HepG2 (cell line): Measurements from ENCODE around the gene RCE1. TPM values are rescaled to one million over a fixed set of nuclear protein-coding genes. Genes with fewer than 3 reads are reported as not detected.

Source experiments
- ATAC-seq: fragments of 200-7000 bp; cut with Tn5 transposase; 3 replicates; pipeline ENCODE4 v1.9.1; 2020; ENCODE audit warnings: mild to moderate bottlenecking, moderate library complexity
- BruUV-seq: library from RNA; stranded (reverse); fragments of 400-500 nt; replicated peaks from 2 replicates; lab custom pipeline; 2021; lab: Mats Ljungman, UMichigan
- CTCF ChIA-PET: fragments of 300-600 bp; formaldehyde crosslinking; extraction: SDS; loops from one replicate; lab custom pipeline; 2021; ENCODE audit warnings: low total read pairs, inconsistent platforms, low intra/inter-chr PET ratio; lab: Yijun Ruan, JAX
- POLR2A ChIA-PET: fragments of 350-600 bp; sonication (Branson Sonifier 250); formaldehyde crosslinking; loops from one replicate; lab custom pipeline; 2020; ENCODE audit warnings: antibody characterized with exemption, inconsistent platforms; lab: Yijun Ruan, JAX
- DNase-seq: peaks from one replicate; pipeline ENCODE4 v3.0.0-alpha.2; 2015; ENCODE audit warnings: low spot score
- FAIRE-seq: peaks from 3 replicates; lab custom pipeline; 2011; peaks lifted over from hg19 to GRCh38; lab: Jason Lieb, UNC
- H2AFZ ChIP-seq: one replicate; pipeline ENCODE4 v1.6.1; 2011; ENCODE audit warnings: low read length, inconsistent platforms
- H3K27ac ChIP-seq: fragments of 300-600 bp; 3 replicates; pipeline ENCODE4 v1.8.0; 2011; ENCODE audit warnings: mixed run types, mild to moderate bottlenecking, mixed read lengths, low read length, inconsistent platforms; ENCODE audit not compliant: insufficient read depth; ENCODE audit errors: extremely low read length
- H3K27me3 ChIP-seq, 2 experiments: fragments of 200-600 bp in 1 of 2; 2 replicates in 1 of 2; 3 replicates in 1 of 2; pipeline versions ENCODE4 v1.6.0 to v1.8.0; 2011; ENCODE audit warnings: low read length in 2 of 2, mild to moderate bottlenecking in 2 of 2, moderate library complexity in 2 of 2, inconsistent platforms in 1 of 2; ENCODE audit not compliant: insufficient read depth in 2 of 2, control insufficient read depth in 1 of 2
- H3K36me3 ChIP-seq, 2 experiments: fragments of 200-600 bp in 1 of 2; replicated peaks in 1 of 2; 2 replicates in 1 of 2; 3 replicates in 1 of 2; pipeline versions ENCODE4 v1.5.1 to v1.8.0; 2011; ENCODE audit warnings: low read length in 2 of 2, inconsistent platforms in 1 of 2; ENCODE audit not compliant: insufficient read depth in 2 of 2, control insufficient read depth in 1 of 2
- H3K4me1 ChIP-seq: 2 replicates; pipeline ENCODE4 v1.5.1; 2012; ENCODE audit warnings: low read length, inconsistent platforms; ENCODE audit not compliant: insufficient read depth
- H3K4me2 ChIP-seq: 2 replicates; pipeline ENCODE4 v1.6.0; 2011; ENCODE audit warnings: low read depth, low read length, inconsistent platforms
- H3K4me3 ChIP-seq, 3 experiments: fragments of 200-600 bp in 1 of 3; sonication (generic), shearing (Covaris generic) in 1 of 3; replicated peaks in 1 of 3; 2 replicates each; pipeline ENCODE4 v1.5.1; 2011 to 2016; ENCODE audit warnings: low read length in 3 of 3, inconsistent platforms in 2 of 3, low read depth in 2 of 3, mild to moderate bottlenecking in 2 of 3, control low read depth in 1 of 3, mixed read lengths in 1 of 3; ENCODE audit not compliant: insufficient read depth in 1 of 3
- H3K79me2 ChIP-seq: one replicate; pipeline ENCODE4 v1.6.1; 2011; ENCODE audit warnings: low read length, inconsistent platforms; ENCODE audit not compliant: insufficient read depth
- H3K9ac ChIP-seq: 2 replicates; pipeline ENCODE4 v1.6.0; 2011; ENCODE audit warnings: mild to moderate bottlenecking, low read depth, low read length, inconsistent platforms; ENCODE audit not compliant: insufficient read depth
- H3K9me3 ChIP-seq: 2 replicates; pipeline ENCODE4 v1.5.1; 2012; ENCODE audit warnings: mild to moderate bottlenecking, low read length
- H4K20me1 ChIP-seq: 2 replicates; pipeline ENCODE4 v1.6.0; 2011; ENCODE audit warnings: inconsistent platforms, mild to moderate bottlenecking, low read length, moderate library complexity; ENCODE audit not compliant: insufficient read depth
- CAMTA2 ChIP-seq: sonication (generic); formaldehyde crosslinking; IDR thresholded peaks from 2 replicates; pipeline ENCODE4 v1.4.0; 2020; ENCODE audit warnings: mild to moderate bottlenecking, missing genetic modification reagents, borderline replicate concordance
- MED8 ChIP-seq: sonication (generic); formaldehyde crosslinking; IDR thresholded peaks from 2 replicates; pipeline ENCODE4 v1.8.1; 2023; ENCODE audit warnings: mild to moderate bottlenecking, missing genetic modification reagents; ENCODE audit not compliant: insufficient replicate concordance
- MXD4 ChIP-seq: IDR thresholded peaks from 2 replicates; pipeline ENCODE4 v1.6.1; 2016; ENCODE audit warnings: mild to moderate bottlenecking, missing biosample characterization, missing genetic modification reagents
- NCOA5 ChIP-seq: sonication (generic); formaldehyde crosslinking; IDR thresholded peaks from 2 replicates; pipeline ENCODE4 v1.4.0; 2020; ENCODE audit warnings: missing genetic modification reagents
- NR3C1 ChIP-seq: sonication (generic); formaldehyde crosslinking; IDR thresholded peaks from 2 replicates; pipeline ENCODE4 v1.4.0; 2020; ENCODE audit warnings: missing genetic modification reagents
- PAWR ChIP-seq: sonication (generic); formaldehyde crosslinking; IDR thresholded peaks from 2 replicates; pipeline ENCODE4 v1.4.0; 2020; ENCODE audit warnings: missing genetic modification reagents, mild to moderate bottlenecking, borderline replicate concordance
- POGZ ChIP-seq: sonication (generic); formaldehyde crosslinking; IDR thresholded peaks from 2 replicates; pipeline ENCODE4 v1.4.0; 2020; ENCODE audit warnings: mild to moderate bottlenecking, missing genetic modification reagents
- POLR2A ChIP-seq, 2 experiments: IDR thresholded peaks; 2 replicates each; pipeline ENCODE4 v1.6.1; 2011; ENCODE audit warnings: low read depth in 2 of 2, low read length in 2 of 2, mild to moderate bottlenecking in 1 of 2, moderate library complexity in 1 of 2; ENCODE audit not compliant: insufficient read depth in 1 of 2
- ZNF484 ChIP-seq: sonication (generic); formaldehyde crosslinking; IDR thresholded peaks from 2 replicates; pipeline ENCODE4 v1.5.1; 2020; ENCODE audit warnings: mild to moderate bottlenecking, low read depth, missing genetic modification reagents, borderline replicate concordance
- ZNF747 ChIP-seq: sonication (generic); formaldehyde crosslinking; IDR thresholded peaks from 2 replicates; pipeline ENCODE4 v1.8.1; 2023; ENCODE audit warnings: missing genetic modification reagents, mild to moderate bottlenecking, borderline replicate concordance
- ZNF766 ChIP-seq: sonication (generic); formaldehyde crosslinking; IDR thresholded peaks from 2 replicates; pipeline ENCODE4 v1.5.0; 2020; ENCODE audit warnings: missing genetic modification reagents, borderline replicate concordance
- ZSCAN12 ChIP-seq: sonication (generic); formaldehyde crosslinking; IDR thresholded peaks from 2 replicates; pipeline ENCODE4 v1.9.0; 2021; ENCODE audit warnings: mild to moderate bottlenecking, missing genetic modification reagents
- WGBS: methylation state at CpG from one replicate; pipeline ENCODE4 v1.1.6; 2017; ENCODE audit warnings: low lambda C conversion rate; 5-methylcytosine and 5-hydroxymethylcytosine counted together
- in situ Hi-C: cut with HindIII; loops from 2 replicates; pipeline ENCODE4 v1.10.0; 2017; ENCODE audit warnings: low pct_unique_long_range_greater_than_20kb; ENCODE audit not compliant: extremely low pct_ligation_motif_present
- intact Hi-C: fragments of 100-400 bp; cut with micrococcal nuclease; formaldehyde crosslinking; loops from one replicate; pipeline ENCODE4 v1.10.0; 2022; ENCODE audit not compliant: unreplicated experiment
- polyA plus RNA-seq, 8 experiments: library from polyadenylated mRNA; depleted of rRNA in 3 of 8; stranded (reverse) in 7 of 8; unstranded in 1 of 8; fragments of >200 nt; fragmentation: Illumina TruSeq in 4 of 8; extraction: Trizol in 4 of 8; gene quantifications; 2 replicates each; pipeline versions ENCODE4 v1.2.1 to v1.2.3, GENCODE V29; 2011 to 2016; ENCODE audit warnings: low read depth in 4 of 8, missing spikeins in 1 of 8, mixed read lengths in 1 of 8; ENCODE audit not compliant: insufficient read depth in 1 of 8
- total RNA-seq, 5 experiments: library from RNA; depleted of rRNA; stranded (reverse); fragments of >200 nt; fragmentation: Illumina TruSeq; extraction: Trizol; gene quantifications; 2 replicates each; pipeline ENCODE4 v1.2.3, GENCODE V29; 2016; ENCODE audit warnings: low read depth in 1 of 5
- TF ChIP-seq, protein P1 (sequence below): sonication (generic); formaldehyde crosslinking; IDR thresholded peaks from 2 replicates; pipeline ENCODE4 v1.5.0; 2020; ENCODE audit warnings: mild to moderate bottlenecking, missing genetic modification reagents
- TF ChIP-seq, protein P2 (sequence below): sonication (generic); formaldehyde crosslinking; IDR thresholded peaks from 2 replicates; pipeline ENCODE4 v1.4.0; 2020; ENCODE audit warnings: missing genetic modification reagents
- TF ChIP-seq, protein P3 (sequence below), 2 experiments: IDR thresholded peaks; 2 replicates each; pipeline ENCODE4 v1.6.1; 2011 to 2012; ENCODE audit warnings: low read length in 2 of 2, borderline replicate concordance in 1 of 2, low read depth in 1 of 2, mild to moderate bottlenecking in 1 of 2, moderate library complexity in 1 of 2
- TF ChIP-seq, protein P4 (sequence below): fragments of 450-650 bp; IDR thresholded peaks from 2 replicates; pipeline ENCODE4 v1.6.1; 2017

The RCE1 gene
- total and polyA plus RNA-seq, 2 of the 13 experiments (the other 11 are each of a cell fraction or from before 2014, with no cell fraction given) = 22.2 to 22.4 TPM

DNA sequence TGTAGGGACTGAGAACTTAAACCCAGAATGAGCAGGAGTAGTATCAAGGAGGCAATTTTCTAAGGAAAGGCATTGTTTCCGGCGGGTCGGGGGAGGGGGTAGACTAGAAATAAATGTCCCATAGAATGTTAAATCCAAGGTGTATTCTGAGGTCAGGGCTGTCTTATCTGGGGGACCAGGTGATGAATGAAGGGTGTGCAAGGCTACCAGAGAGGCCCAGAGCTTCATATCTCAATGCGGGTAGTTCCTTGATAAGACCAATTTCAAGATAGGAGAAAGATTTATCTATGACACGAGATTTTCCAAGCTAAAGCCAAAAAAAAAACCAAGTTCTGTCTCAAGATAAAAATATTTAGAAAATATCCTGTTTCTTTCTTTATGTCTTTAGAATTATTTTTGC is 8.3 kb upstream of the RCE1 start:
- 95% methylated on average over 5 of the region's 5 CpGs for WGBS
- POLR2A ChIA-PET = interaction anchor here (0.7 to 1.2 kb wide), 3 partner anchors 7 to 9 kb away, joined by 3 to 4 read pairs (median 3); partner anchors contain the start of gene RCE1
- Histone ChIP-seq H3K9me3 (no peaks in the 10 kb centered on the region), H3K36me3 (peaks cover 0 to 10% of the 10 kb centered on the region in 2 experiments; a peak in 1 of 5 replicates), H4K20me1 (no peaks in the 10 kb centered on the region), H3K9ac (no peak overlapping the region), H3K27me3 (no peaks in the 10 kb centered on the region; a peak in 1 of 5 replicates), H3K4me3 (no peak overlapping the region), H3K79me2 (no peaks in the 10 kb centered on the region), H2AFZ (no peak overlapping the region), H3K4me2 (no peak overlapping the region), H3K27ac (no peak overlapping the region), H3K4me1 (peaks cover 8% of the 10 kb centered on the region; the same call in 1 of the 2 replicates)
- intact Hi-C loops = loop anchor here (1.0 to 5.0 kb wide), 3 partner anchors 117 to 428 kb away; no protein-coding TSS in a partner anchor
- FAIRE-seq = no peak
- ATAC-seq = no peak
- in situ Hi-C loops = loop anchor here (5.0 to 25.0 kb wide), 3 partner anchors 143 to 423 kb away; partner anchors contain the start of genes CTSF and NPAS4
- TF ChIP-seq POLR2A (IDR thresholded peaks at IDR 0.05; ENCODE audit: insufficient read depth in 1 of 2, low read depth in 2 of 2, low read length in 2 of 2) = no peak
- TF ChIP-seq CAMTA2 (CRISPR knock-in tag) = no peak
- TF ChIP-seq, protein P1, sequence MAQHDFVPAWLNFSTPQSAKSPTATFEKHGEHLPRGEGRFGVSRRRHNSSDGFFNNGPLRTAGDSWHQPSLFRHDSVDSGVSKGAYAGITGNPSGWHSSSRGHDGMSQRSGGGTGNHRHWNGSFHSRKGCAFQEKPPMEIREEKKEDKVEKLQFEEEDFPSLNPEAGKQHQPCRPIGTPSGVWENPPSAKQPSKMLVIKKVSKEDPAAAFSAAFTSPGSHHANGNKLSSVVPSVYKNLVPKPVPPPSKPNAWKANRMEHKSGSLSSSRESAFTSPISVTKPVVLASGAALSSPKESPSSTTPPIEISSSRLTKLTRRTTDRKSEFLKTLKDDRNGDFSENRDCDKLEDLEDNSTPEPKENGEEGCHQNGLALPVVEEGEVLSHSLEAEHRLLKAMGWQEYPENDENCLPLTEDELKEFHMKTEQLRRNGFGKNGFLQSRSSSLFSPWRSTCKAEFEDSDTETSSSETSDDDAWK (CRISPR knock-in tag) = no peak
- TF ChIP-seq MED8 (CRISPR knock-in tag) = no peak
- TF ChIP-seq, protein P2, sequence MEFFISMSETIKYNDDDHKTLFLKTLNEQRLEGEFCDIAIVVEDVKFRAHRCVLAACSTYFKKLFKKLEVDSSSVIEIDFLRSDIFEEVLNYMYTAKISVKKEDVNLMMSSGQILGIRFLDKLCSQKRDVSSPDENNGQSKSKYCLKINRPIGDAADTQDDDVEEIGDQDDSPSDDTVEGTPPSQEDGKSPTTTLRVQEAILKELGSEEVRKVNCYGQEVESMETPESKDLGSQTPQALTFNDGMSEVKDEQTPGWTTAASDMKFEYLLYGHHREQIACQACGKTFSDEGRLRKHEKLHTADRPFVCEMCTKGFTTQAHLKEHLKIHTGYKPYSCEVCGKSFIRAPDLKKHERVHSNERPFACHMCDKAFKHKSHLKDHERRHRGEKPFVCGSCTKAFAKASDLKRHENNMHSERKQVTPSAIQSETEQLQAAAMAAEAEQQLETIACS (CRISPR knock-in tag) = no peak
- no peak for TF ChIP-seq ZNF484
- no peak for TF ChIP-seq PAWR
- no peak for TF ChIP-seq NCOA5 (CRISPR knock-in tag)
- TF ChIP-seq, protein P3, sequence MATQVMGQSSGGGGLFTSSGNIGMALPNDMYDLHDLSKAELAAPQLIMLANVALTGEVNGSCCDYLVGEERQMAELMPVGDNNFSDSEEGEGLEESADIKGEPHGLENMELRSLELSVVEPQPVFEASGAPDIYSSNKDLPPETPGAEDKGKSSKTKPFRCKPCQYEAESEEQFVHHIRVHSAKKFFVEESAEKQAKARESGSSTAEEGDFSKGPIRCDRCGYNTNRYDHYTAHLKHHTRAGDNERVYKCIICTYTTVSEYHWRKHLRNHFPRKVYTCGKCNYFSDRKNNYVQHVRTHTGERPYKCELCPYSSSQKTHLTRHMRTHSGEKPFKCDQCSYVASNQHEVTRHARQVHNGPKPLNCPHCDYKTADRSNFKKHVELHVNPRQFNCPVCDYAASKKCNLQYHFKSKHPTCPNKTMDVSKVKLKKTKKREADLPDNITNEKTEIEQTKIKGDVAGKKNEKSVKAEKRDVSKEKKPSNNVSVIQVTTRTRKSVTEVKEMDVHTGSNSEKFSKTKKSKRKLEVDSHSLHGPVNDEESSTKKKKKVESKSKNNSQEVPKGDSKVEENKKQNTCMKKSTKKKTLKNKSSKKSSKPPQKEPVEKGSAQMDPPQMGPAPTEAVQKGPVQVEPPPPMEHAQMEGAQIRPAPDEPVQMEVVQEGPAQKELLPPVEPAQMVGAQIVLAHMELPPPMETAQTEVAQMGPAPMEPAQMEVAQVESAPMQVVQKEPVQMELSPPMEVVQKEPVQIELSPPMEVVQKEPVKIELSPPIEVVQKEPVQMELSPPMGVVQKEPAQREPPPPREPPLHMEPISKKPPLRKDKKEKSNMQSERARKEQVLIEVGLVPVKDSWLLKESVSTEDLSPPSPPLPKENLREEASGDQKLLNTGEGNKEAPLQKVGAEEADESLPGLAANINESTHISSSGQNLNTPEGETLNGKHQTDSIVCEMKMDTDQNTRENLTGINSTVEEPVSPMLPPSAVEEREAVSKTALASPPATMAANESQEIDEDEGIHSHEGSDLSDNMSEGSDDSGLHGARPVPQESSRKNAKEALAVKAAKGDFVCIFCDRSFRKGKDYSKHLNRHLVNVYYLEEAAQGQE (IDR thresholded peaks at IDR 0.05; ENCODE audit: borderline replicate concordance in 1 of 2, low read depth in 1 of 2, low read length in 2 of 2) = no peak
- no peak for TF ChIP-seq ZSCAN12 (CRISPR knock-in tag)
- TF ChIP-seq, protein P4, sequence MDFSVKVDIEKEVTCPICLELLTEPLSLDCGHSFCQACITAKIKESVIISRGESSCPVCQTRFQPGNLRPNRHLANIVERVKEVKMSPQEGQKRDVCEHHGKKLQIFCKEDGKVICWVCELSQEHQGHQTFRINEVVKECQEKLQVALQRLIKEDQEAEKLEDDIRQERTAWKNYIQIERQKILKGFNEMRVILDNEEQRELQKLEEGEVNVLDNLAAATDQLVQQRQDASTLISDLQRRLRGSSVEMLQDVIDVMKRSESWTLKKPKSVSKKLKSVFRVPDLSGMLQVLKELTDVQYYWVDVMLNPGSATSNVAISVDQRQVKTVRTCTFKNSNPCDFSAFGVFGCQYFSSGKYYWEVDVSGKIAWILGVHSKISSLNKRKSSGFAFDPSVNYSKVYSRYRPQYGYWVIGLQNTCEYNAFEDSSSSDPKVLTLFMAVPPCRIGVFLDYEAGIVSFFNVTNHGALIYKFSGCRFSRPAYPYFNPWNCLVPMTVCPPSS = no peak
- TF ChIP-seq POGZ = no peak
- TF ChIP-seq MXD4 = no peak
- no peak for TF ChIP-seq ZNF747 (CRISPR knock-in tag)
- no peak for TF ChIP-seq NR3C1 (CRISPR knock-in tag)
- TF ChIP-seq ZNF766 = no peak
- no peak for DNase-seq
- no TSS peak for BruUV-seq
- CTCF ChIA-PET = interaction anchor here (1.2 to 3.3 kb wide), 5 partner anchors 117 to 427 kb away, joined by 3 to 84 read pairs (median 5); partner anchors contain the start of gene C11orf86
